Panc1 (cell line): Measurements from ENCODE around the gene CHRNA1.

ENCODE experiments used
- CTCF ChIP-seq: fragments of 450-650 bp; IDR thresholded peaks from 2 replicates; pipeline ENCODE4 v1.5.1; 2017; ENCODE audit warnings: mild to moderate bottlenecking
- POLR2AphosphoS5 ChIP-seq: IDR thresholded peaks from 2 replicates; pipeline ENCODE4 v1.6.1; 2012; ENCODE audit warnings: mild to moderate bottlenecking, low read depth, low read length, moderate library complexity
- REST ChIP-seq, 2 experiments: IDR thresholded peaks; 2 replicates each; pipeline ENCODE4 v1.6.1; 2011 to 2012; ENCODE audit warnings: low read depth in 2 of 2, control low read depth in 1 of 2, low read length in 1 of 2, mild to moderate bottlenecking in 1 of 2, moderate library complexity in 1 of 2; ENCODE audit not compliant: insufficient read depth in 1 of 2
- SIN3A ChIP-seq: IDR thresholded peaks from 2 replicates; pipeline ENCODE4 v1.6.1; 2012; ENCODE audit warnings: low read depth, mild to moderate bottlenecking, low read length, moderate library complexity, borderline replicate concordance; ENCODE audit not compliant: insufficient read depth
- TCF7L2 ChIP-seq: IDR thresholded peaks from 2 replicates; pipeline ENCODE4 v1.6.1; 2011; ENCODE audit warnings: mild to moderate bottlenecking, low read depth, low read length, inconsistent platforms

- TF ChIP-seq CTCF (no peak), TCF7L2 (no peak), POLR2AphosphoS5 (no peak), REST (IDR thresholded peaks at IDR 0.05; ENCODE audit: insufficient read depth in 1 of 2, low read depth in 2 of 2, low read length in 1 of 2) (no peak), SIN3A (no peak)
These were observed 47.5 kb downstream of the CHRNA1 start for GRCh38 chr2:174716785-174717184.
